HG02678 (cell line): ENCODE data around the gene INSM1.

Experiments used
- ATAC-seq: cut with Tn5 transposase; IDR thresholded peaks from one replicate; pipeline ENCODE4 v1.9.1; 2021; ENCODE audit warnings: mild to moderate bottlenecking, moderate library complexity; ENCODE audit not compliant: unreplicated experiment

The INSM1 gene

GRCh38 chr20:20391766-20392165 lies 23.9 kb downstream of the INSM1 start:
- no peak for ATAC-seq

- no peak for ATAC-seq
Observed at GRCh38 chr20:20393207-20394120, 25.6 kb downstream of the INSM1 start.

- no peak for ATAC-seq
Observed at GRCh38 chr20:20395087-20395486, 27.2 kb downstream of the INSM1 start.

GRCh38 chr20:20395903-20396568 lies 28.1 kb downstream of the INSM1 start:
- no peak for ATAC-seq

- ATAC-seq, result no peak
Observed at GRCh38 chr20:20396794-20397193, 28.9 kb downstream of the INSM1 start.

GRCh38 chr20:20398123-20398522 lies 30.2 kb downstream of the INSM1 start:
- no peak for ATAC-seq

GRCh38 chr20:20399531-20400500 lies 31.9 kb downstream of the INSM1 start:
- no peak for ATAC-seq

GRCh38 chr20:20401991-20402390 lies 34.1 kb downstream of the INSM1 start:
- ATAC-seq, result no peak

GRCh38 chr20:20404633-20405032 lies 36.7 kb downstream of the INSM1 start:
- no peak for ATAC-seq

GRCh38 chr20:20405623-20406022 lies 37.7 kb downstream of the INSM1 start:
- ATAC-seq, result no peak

- ATAC-seq, result no peak
Observed at GRCh38 chr20:20406306-20406705, 38.4 kb downstream of the INSM1 start.

- no peak for ATAC-seq
Observed at GRCh38 chr20:20407891-20408805, 40.2 kb downstream of the INSM1 start.

GRCh38 chr20:20409331-20409730 lies 41.4 kb downstream of the INSM1 start:
- ATAC-seq, result no peak

- ATAC-seq, result no peak
Observed at GRCh38 chr20:20410678-20411077, 42.8 kb downstream of the INSM1 start.

- no peak for ATAC-seq
Observed at GRCh38 chr20:20411402-20411801, 43.5 kb downstream of the INSM1 start.

- no peak for ATAC-seq
Observed at GRCh38 chr20:20411836-20412235, 43.9 kb downstream of the INSM1 start.

- ATAC-seq, result no peak
Observed at GRCh38 chr20:20412750-20413149, 44.8 kb downstream of the INSM1 start.

- ATAC-seq, result no peak
Observed at GRCh38 chr20:20413810-20414281, 45.9 kb downstream of the INSM1 start.

- no peak for ATAC-seq
Observed at GRCh38 chr20:20414640-20415220, 46.8 kb downstream of the INSM1 start.
